ENCODE measurements around the gene NAT8L. TPM values are rescaled to one million over a fixed set of nuclear protein-coding genes. Genes with fewer than 3 reads are reported as not detected.

The NAT8L gene
- total and polyA plus RNA-seq, 8 donors, result 0.23 to 7.3 (median 4.5) TPM

- no peak for TF ChIP-seq CTCF (IDR thresholded peaks at IDR 0.05)
- Histone ChIP-seq H3K27ac (no peak overlapping the region), H3K36me3 (no peaks in the 10 kb centered on the region), H3K27me3 (no peaks in the 10 kb centered on the region), H3K4me3 (no peak overlapping the region), H3K4me1 (no peaks in the 10 kb centered on the region), H3K9me3 (peaks cover 0 to 11% of the 10 kb centered on the region in 2 donors)
- DNase-seq (peak in 1 of 4 donors; percentile 23), ATAC-seq (no peak)
- intact Hi-C loops (cut with DNase I), result no loop called here
These were observed 33.0 kb downstream of the NAT8L start for GRCh38 chr4:2091990-2092668.

- Histone ChIP-seq H3K9me3 (peaks cover 0 to 11% of the 10 kb centered on the region in 2 donors), H3K4me3 (no peak overlapping the region), H3K27me3 (no peaks in the 10 kb centered on the region), H3K27ac (no peak overlapping the region), H3K36me3 (no peaks in the 10 kb centered on the region), H3K4me1 (no peaks in the 10 kb centered on the region)
- ATAC-seq, result no peak
- no peak for DNase-seq
- TF ChIP-seq CTCF (IDR thresholded peaks at IDR 0.05), result no peak
- intact Hi-C loops (cut with DNase I), result no loop called here
These were observed 33.5 kb downstream of the NAT8L start for GRCh38 chr4:2092669-2093053.

GRCh38 chr4:2093265-2093664, 34.1 kb downstream of the NAT8L start:
- no peak for ATAC-seq
- no peaks in the 10 kb centered on the region for H3K4me1 ChIP-seq
- no peak for TF ChIP-seq CTCF (IDR thresholded peaks at IDR 0.05)
- H3K27ac ChIP-seq, result no peak overlapping the region
- H3K9me3 ChIP-seq, result peaks cover 0 to 11% of the 10 kb centered on the region in 2 donors
- no peak for DNase-seq
- H3K4me3 ChIP-seq, result no peak overlapping the region
- peaks cover 0 to 1% of the 10 kb centered on the region in 2 donors for H3K27me3 ChIP-seq
- intact Hi-C loops (cut with DNase I), result no loop called here
- no peaks in the 10 kb centered on the region for H3K36me3 ChIP-seq

GRCh38 chr4:2094545-2094944, 35.4 kb downstream of the NAT8L start:
- intact Hi-C loops (cut with DNase I), result no loop called here
- ATAC-seq, result no peak
- H3K36me3 ChIP-seq, result no peaks in the 10 kb centered on the region
- no peak overlapping the region for H3K4me3 ChIP-seq
- peaks cover 0 to 11% of the 10 kb centered on the region in 2 donors for H3K9me3 ChIP-seq
- H3K27ac ChIP-seq, result no peak overlapping the region
- peaks cover 0 to 6% of the 10 kb centered on the region in 2 donors for H3K27me3 ChIP-seq
- H3K4me1 ChIP-seq, result no peaks in the 10 kb centered on the region
- TF ChIP-seq CTCF (IDR thresholded peaks at IDR 0.05), result no peak
- no peak for DNase-seq

GRCh38 chr4:2095236-2096072, 36.3 kb downstream of the NAT8L start:
- intact Hi-C loops (cut with DNase I), result no loop called here
- DNase-seq (no peak), ATAC-seq (no peak)
- no peak for TF ChIP-seq CTCF (IDR thresholded peaks at IDR 0.05)
- Histone ChIP-seq H3K27ac (no peak overlapping the region), H3K4me1 (no peaks in the 10 kb centered on the region), H3K27me3 (peaks cover 0 to 6% of the 10 kb centered on the region in 2 donors), H3K4me3 (no peak overlapping the region), H3K36me3 (no peaks in the 10 kb centered on the region), H3K9me3 (peaks cover 0 to 11% of the 10 kb centered on the region in 2 donors)

Data from left lung (tissue), 10 donors.